ENCODE measurements around the gene GSE1. TPM values are rescaled to one million over a fixed set of nuclear protein-coding genes. Genes with fewer than 3 reads are reported as not detected.

GSE1 gene
- total RNA-seq, 1 experiment from 2014 or later, result 97.5 TPM

DNA sequence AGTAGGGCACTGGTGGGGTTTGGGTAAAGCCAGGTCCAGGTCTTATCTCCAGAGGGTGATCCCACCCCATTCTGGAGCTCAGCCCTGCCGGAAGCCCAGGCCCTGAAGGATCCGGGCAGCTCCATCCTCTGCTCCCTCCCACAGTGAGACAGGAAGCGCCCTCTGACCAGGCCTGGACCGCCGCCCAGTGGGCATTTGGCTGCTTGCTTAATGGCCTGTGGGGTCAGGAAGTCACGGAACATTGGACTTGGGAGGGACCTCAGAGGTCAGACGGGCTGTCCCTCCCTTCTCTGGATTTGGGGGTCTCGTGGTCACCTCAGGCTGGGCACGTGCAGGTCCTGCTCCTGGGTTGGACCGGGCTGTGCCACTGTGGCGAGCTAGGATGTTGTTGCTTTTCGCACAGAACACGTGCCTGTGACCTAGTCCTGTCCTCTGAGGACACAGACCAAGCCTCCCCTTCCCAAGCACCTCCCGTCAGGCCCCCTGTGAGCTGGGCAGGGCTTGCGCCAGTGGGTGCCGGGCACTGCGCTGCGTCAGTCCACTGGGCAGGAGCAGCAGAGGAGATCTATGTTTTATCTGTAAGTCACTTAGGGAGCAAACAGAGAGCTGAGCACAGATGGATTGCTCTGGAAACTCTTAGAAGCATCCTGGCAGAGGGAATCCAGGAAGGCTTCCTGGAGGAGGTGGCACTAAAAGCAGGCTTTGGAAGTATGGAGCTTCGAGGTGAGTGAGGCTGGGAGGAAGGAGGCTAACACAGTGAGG is 49.4 kb upstream of the GSE1 start:
- peak overlapping the region; percentile 94 for H3K27ac ChIP-seq (ENCODE audit: low read length)
- no peaks in the 10 kb centered on the region for H3K9me3 ChIP-seq (ENCODE audit: control insufficient read depth, insufficient read depth, low read depth, low read length)
- DNase-seq (ENCODE audit: low read depth, low spot score) (no peak), ATAC-seq (peak; percentile 76)
- H3K36me3 ChIP-seq (ENCODE audit: control insufficient read depth, insufficient read depth, low read length), result no peaks in the 10 kb centered on the region
- TF ChIP-seq, protein P1, sequence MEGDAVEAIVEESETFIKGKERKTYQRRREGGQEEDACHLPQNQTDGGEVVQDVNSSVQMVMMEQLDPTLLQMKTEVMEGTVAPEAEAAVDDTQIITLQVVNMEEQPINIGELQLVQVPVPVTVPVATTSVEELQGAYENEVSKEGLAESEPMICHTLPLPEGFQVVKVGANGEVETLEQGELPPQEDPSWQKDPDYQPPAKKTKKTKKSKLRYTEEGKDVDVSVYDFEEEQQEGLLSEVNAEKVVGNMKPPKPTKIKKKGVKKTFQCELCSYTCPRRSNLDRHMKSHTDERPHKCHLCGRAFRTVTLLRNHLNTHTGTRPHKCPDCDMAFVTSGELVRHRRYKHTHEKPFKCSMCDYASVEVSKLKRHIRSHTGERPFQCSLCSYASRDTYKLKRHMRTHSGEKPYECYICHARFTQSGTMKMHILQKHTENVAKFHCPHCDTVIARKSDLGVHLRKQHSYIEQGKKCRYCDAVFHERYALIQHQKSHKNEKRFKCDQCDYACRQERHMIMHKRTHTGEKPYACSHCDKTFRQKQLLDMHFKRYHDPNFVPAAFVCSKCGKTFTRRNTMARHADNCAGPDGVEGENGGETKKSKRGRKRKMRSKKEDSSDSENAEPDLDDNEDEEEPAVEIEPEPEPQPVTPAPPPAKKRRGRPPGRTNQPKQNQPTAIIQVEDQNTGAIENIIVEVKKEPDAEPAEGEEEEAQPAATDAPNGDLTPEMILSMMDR (IDR thresholded peaks at IDR 0.05), result peak; percentile 39
- peak; percentile 27; the same call in 1 of the 2 replicates for TF ChIP-seq POLR2AphosphoS5 (IDR thresholded peaks at IDR 0.05; ENCODE audit: low read depth, low read length)
- TF ChIP-seq, protein P2, sequence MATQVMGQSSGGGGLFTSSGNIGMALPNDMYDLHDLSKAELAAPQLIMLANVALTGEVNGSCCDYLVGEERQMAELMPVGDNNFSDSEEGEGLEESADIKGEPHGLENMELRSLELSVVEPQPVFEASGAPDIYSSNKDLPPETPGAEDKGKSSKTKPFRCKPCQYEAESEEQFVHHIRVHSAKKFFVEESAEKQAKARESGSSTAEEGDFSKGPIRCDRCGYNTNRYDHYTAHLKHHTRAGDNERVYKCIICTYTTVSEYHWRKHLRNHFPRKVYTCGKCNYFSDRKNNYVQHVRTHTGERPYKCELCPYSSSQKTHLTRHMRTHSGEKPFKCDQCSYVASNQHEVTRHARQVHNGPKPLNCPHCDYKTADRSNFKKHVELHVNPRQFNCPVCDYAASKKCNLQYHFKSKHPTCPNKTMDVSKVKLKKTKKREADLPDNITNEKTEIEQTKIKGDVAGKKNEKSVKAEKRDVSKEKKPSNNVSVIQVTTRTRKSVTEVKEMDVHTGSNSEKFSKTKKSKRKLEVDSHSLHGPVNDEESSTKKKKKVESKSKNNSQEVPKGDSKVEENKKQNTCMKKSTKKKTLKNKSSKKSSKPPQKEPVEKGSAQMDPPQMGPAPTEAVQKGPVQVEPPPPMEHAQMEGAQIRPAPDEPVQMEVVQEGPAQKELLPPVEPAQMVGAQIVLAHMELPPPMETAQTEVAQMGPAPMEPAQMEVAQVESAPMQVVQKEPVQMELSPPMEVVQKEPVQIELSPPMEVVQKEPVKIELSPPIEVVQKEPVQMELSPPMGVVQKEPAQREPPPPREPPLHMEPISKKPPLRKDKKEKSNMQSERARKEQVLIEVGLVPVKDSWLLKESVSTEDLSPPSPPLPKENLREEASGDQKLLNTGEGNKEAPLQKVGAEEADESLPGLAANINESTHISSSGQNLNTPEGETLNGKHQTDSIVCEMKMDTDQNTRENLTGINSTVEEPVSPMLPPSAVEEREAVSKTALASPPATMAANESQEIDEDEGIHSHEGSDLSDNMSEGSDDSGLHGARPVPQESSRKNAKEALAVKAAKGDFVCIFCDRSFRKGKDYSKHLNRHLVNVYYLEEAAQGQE (IDR thresholded peaks at IDR 0.05; ENCODE audit: insufficient read depth in 1 of 2, low read depth in 2 of 2, low read length in 1 of 2), result no peak
- peaks cover 83% of the 10 kb centered on the region for H3K4me1 ChIP-seq (ENCODE audit: control insufficient read depth, insufficient read depth, low read length)
- intact Hi-C loops (cut with micrococcal nuclease; ENCODE audit: unreplicated experiment), result no loop called here
- H3K27me3 ChIP-seq (ENCODE audit: control insufficient read depth, insufficient read depth, low read length), result no peaks in the 10 kb centered on the region
- POLR2A ChIA-PET, result interaction anchor here (0.7 to 0.8 kb wide), 2 partner anchors 49 to 52 kb away, joined by 6 to 9 read pairs; partner anchors contain the start of gene GSE1
- CTCF ChIA-PET, result interaction anchor here (0.6 to 1.5 kb wide), 5 partner anchors 10 to 91 kb away, joined by 3 to 7 read pairs (median 7); no protein-coding TSS in a partner anchor
- TSS peak; percentile 32 for BruUV-seq (replicated peaks)
- in situ Hi-C loops (cut with HindIII; ENCODE audit: low pct_unique_long_range_greater_than_20kb, low sequenced_read_pairs), result no loop called here
- peak overlapping the region in 1 of 2 experiments; percentile 39; a peak in 2 of 4 replicates for H3K4me3 ChIP-seq (ENCODE audit: low read depth in 2 of 2, low read length in 2 of 2)

DNA sequence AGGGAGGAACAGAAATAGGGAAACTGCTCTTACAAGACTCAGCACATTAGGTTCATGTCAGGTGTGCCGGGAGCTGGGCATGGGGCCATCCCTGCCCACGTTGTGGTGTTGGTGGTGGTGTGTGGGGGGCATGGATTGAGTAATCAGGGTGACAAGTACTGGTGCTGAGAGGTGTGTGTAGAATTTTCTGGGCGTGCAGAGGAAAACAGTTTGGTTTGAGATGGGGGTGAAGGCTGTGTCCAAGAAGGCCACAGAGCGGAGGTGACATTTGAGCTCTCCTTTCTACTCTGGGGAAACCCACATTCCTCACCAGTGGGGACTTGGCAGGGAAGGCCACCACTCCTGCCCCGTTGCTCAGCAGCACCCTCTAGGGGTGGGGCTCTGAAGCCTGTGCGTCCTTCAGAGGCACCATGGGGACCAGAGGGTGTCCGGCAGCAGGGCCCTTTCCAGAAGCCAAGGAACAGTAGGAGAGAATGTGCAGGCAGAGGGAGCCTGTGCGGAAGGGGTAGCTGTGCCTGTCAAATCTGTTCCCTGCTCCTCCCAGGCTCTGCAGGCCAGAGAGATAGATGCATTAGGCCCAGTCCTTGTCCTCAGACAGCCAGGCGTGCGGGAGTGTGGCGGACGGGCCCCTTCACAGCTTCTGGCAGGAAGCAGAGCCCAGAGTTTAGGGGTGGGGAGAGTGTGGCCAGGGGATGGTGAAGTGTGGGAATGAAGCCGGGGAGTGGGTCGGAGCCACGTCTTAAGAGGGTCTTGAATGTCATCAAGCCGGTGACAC is 48.7 kb upstream of the GSE1 start:
- ATAC-seq (peak; percentile 32), DNase-seq (ENCODE audit: low read depth, low spot score) (no peak)
- intact Hi-C loops (cut with micrococcal nuclease; ENCODE audit: unreplicated experiment) (no loop called here), in situ Hi-C loops (cut with HindIII; ENCODE audit: low pct_unique_long_range_greater_than_20kb, low sequenced_read_pairs) (no loop called here)
- POLR2A ChIA-PET, result interaction anchor here (0.7 kb wide), 1 partner anchor 36 kb away, joined by 4 read pairs; no protein-coding TSS in a partner anchor
- CTCF ChIA-PET, result interaction anchor here (0.5 to 1.5 kb wide), 2 partner anchors 11 to 353 kb away, joined by 5 to 15 read pairs; no protein-coding TSS in a partner anchor
- no peak for TF ChIP-seq SIN3A (IDR thresholded peaks at IDR 0.05; ENCODE audit: borderline replicate concordance, insufficient read depth, low read depth, low read length)
- TF ChIP-seq, protein P1 (IDR thresholded peaks at IDR 0.05), result peak; percentile 84
- Histone ChIP-seq H3K36me3 (ENCODE audit: control insufficient read depth, insufficient read depth, low read length) (no peaks in the 10 kb centered on the region), H3K27me3 (ENCODE audit: control insufficient read depth, insufficient read depth, low read length) (no peaks in the 10 kb centered on the region), H3K27ac (ENCODE audit: low read length) (peak overlapping the region; percentile 94), H3K4me1 (ENCODE audit: control insufficient read depth, insufficient read depth, low read length) (peaks cover 86% of the 10 kb centered on the region), H3K9me3 (ENCODE audit: control insufficient read depth, insufficient read depth, low read depth, low read length) (no peaks in the 10 kb centered on the region), H3K4me3 (ENCODE audit: low read depth in 2 of 2, low read length in 2 of 2) (no peak overlapping the region)
- BruUV-seq (replicated peaks), result no TSS peak
